ENCODE data around the gene SOD2. TPM values are rescaled to one million over a fixed set of nuclear protein-coding genes. Genes with fewer than 3 reads are reported as not detected.
A peak's percentile ranks its signal among the peaks of the same experiment; 100 is the strongest.

SOD2 gene
- total and polyA plus RNA-seq, 2 of the 13 experiments (the other 11 are each of a cell fraction or from before 2014, with no cell fraction given) = 304 to 309 TPM

GRCh38 chr6:159692303-159693127 is 526 bp downstream of the SOD2 start (continued):
- 0 out of 2 replicates have a peak, but pooled peaks have one; percentile 23 for TF ChIP-seq CENPT (CRISPR knock-in tag; IDR thresholded peaks at IDR 0.05; ENCODE audit: low read depth)
- TF ChIP-seq BATF2 (CRISPR knock-in tag; IDR thresholded peaks at IDR 0.05) = 0 out of 2 replicates have a peak, but pooled peaks have one; percentile 9
- TF ChIP-seq ZNF777 (CRISPR knock-in tag; IDR thresholded peaks at IDR 0.05) = peak; percentile 53; the same call in 1 of the 2 replicates
- no peak for TF ChIP-seq ZNF558 (CRISPR knock-in tag; IDR thresholded peaks at IDR 0.05; ENCODE audit: borderline replicate concordance)
- peak; percentile 95 for TF ChIP-seq ZNF280B (CRISPR knock-in tag; IDR thresholded peaks at IDR 0.05; ENCODE audit: borderline replicate concordance)
- peak; percentile 92; the same call in 1 of the 2 replicates for TF ChIP-seq ZSCAN20 (CRISPR knock-in tag; IDR thresholded peaks at IDR 0.05; ENCODE audit: borderline replicate concordance)
- no peak for TF ChIP-seq ZNF781 (CRISPR knock-in tag; IDR thresholded peaks at IDR 0.05; ENCODE audit: borderline replicate concordance, not compliant biosample characterization)
- no peak for TF ChIP-seq IKZF5 (CRISPR knock-in tag; IDR thresholded peaks at IDR 0.05)
- TF ChIP-seq MBNL3 (CRISPR knock-in tag; conservative IDR thresholded peaks at IDR 0.05) = no peak
- no peak for TF ChIP-seq ATF7 (IDR thresholded peaks at IDR 0.05)
- no peak for TF ChIP-seq ATF7 (CRISPR knock-in tag; IDR thresholded peaks at IDR 0.05)
- TF ChIP-seq SIN3B (IDR thresholded peaks at IDR 0.05; ENCODE audit: low read length) = 0 out of 2 replicates have a peak, but pooled peaks have one; percentile 14
- TF ChIP-seq LRRFIP1 (CRISPR knock-in tag; conservative IDR thresholded peaks at IDR 0.05) = no peak
- no peak for TF ChIP-seq HNRNPK (IDR thresholded peaks at IDR 0.05; ENCODE audit: low read depth, low read length, poor library complexity, severe bottlenecking)
- no peak for TF ChIP-seq U2AF1 (optimal IDR thresholded peaks at IDR 0.05; ENCODE audit: low read depth, low read length)
- no peak for TF ChIP-seq ZNF281 (CRISPR knock-in tag; IDR thresholded peaks at IDR 0.05; ENCODE audit: borderline replicate concordance)
